Measurements from ENCODE around the gene TSPAN14.

DNA sequence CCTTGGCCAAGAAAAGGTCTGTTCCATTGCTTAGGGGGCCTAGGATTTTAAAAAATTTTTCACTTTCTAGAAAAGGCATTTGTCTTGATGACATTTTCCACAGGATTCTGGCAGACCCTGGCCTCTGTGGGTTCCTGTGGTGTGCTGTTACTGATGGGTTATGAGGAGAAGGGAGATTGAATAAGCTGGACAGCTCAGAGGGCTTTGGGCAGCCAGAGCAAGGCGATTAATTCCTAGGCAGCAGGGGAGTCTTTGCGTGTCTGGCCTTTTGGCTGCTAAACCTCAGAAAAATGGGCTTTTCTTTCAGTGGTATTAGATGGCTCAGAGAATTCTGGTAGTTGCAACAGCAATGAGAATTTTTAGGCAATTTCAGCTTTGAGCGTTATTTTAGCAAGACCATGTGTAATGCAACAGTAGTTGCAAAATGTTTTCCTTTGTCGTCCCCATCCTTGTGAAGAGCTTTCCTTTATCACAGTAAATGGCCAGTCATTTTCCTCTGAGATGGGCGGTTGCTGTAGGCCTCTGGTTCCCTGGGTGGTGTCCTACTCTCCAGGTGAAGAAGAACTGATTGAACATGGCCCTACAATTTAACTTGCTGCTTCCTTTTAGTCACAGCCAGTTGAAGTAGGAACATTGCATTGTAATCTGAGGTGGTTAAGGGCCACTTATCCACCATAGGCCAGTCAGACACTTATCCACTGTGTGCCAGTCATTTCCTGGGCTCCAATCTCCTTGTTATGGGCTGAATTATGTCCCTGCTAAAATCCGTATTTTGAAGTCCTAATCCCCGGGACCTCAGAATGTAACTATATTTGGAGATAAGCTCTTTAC is 126.7 kb downstream of the TSPAN14 start:
- TF ChIP-seq CTCF (IDR thresholded peaks at IDR 0.05) (no peak), POLR2A (IDR thresholded peaks at IDR 0.05) (no peak)

Measured in lower leg skin (tissue), 3 donors.